ENCODE data around the gene SIK1.
"Not testable (repeated sequence)": the region's sequence is repeated elsewhere in the genome, so short reads cannot be mapped to it uniquely, and the experiment has no call there.

DNA sequence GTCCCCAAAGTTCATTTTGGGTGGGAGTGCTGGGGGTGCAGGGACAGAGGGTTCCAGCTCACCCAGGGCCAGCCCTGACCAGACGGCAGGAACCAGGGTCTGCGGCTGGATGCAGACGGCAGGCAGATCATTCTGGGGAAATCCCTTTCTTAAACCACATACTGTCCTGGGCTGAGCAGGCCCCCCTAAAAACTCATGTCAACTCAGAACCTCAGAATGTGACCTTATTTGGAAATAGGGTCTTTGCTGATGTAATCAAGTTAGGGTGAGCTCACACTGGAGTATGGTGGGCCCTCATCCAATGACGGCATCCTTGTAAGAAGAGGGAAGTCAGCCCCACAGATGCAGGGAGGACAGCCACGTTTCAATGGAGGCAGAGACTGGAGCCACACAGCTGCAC is 27.2 kb upstream of the SIK1 start:
- TF ChIP-seq POLR2AphosphoS5 (IDR thresholded peaks at IDR 0.05; ENCODE audit: low read depth); SPI1 (IDR thresholded peaks at IDR 0.05; ENCODE audit: borderline replicate concordance, low read depth); GABPA (IDR thresholded peaks at IDR 0.05; ENCODE audit: low read depth): not testable (repeated sequence)
- TF ChIP-seq, protein P1, sequence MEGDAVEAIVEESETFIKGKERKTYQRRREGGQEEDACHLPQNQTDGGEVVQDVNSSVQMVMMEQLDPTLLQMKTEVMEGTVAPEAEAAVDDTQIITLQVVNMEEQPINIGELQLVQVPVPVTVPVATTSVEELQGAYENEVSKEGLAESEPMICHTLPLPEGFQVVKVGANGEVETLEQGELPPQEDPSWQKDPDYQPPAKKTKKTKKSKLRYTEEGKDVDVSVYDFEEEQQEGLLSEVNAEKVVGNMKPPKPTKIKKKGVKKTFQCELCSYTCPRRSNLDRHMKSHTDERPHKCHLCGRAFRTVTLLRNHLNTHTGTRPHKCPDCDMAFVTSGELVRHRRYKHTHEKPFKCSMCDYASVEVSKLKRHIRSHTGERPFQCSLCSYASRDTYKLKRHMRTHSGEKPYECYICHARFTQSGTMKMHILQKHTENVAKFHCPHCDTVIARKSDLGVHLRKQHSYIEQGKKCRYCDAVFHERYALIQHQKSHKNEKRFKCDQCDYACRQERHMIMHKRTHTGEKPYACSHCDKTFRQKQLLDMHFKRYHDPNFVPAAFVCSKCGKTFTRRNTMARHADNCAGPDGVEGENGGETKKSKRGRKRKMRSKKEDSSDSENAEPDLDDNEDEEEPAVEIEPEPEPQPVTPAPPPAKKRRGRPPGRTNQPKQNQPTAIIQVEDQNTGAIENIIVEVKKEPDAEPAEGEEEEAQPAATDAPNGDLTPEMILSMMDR (IDR thresholded peaks at IDR 0.05; ENCODE audit: insufficient read depth, low read length), result not testable (repeated sequence)
- TF ChIP-seq, protein P2, sequence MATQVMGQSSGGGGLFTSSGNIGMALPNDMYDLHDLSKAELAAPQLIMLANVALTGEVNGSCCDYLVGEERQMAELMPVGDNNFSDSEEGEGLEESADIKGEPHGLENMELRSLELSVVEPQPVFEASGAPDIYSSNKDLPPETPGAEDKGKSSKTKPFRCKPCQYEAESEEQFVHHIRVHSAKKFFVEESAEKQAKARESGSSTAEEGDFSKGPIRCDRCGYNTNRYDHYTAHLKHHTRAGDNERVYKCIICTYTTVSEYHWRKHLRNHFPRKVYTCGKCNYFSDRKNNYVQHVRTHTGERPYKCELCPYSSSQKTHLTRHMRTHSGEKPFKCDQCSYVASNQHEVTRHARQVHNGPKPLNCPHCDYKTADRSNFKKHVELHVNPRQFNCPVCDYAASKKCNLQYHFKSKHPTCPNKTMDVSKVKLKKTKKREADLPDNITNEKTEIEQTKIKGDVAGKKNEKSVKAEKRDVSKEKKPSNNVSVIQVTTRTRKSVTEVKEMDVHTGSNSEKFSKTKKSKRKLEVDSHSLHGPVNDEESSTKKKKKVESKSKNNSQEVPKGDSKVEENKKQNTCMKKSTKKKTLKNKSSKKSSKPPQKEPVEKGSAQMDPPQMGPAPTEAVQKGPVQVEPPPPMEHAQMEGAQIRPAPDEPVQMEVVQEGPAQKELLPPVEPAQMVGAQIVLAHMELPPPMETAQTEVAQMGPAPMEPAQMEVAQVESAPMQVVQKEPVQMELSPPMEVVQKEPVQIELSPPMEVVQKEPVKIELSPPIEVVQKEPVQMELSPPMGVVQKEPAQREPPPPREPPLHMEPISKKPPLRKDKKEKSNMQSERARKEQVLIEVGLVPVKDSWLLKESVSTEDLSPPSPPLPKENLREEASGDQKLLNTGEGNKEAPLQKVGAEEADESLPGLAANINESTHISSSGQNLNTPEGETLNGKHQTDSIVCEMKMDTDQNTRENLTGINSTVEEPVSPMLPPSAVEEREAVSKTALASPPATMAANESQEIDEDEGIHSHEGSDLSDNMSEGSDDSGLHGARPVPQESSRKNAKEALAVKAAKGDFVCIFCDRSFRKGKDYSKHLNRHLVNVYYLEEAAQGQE (IDR thresholded peaks at IDR 0.05; ENCODE audit: insufficient replicate concordance, low read depth), result not testable (repeated sequence)
